Sigmoid colon (tissue), 7 donors: ENCODE data around the gene PLTP. TPM values are rescaled to one million over a fixed set of nuclear protein-coding genes. Genes with fewer than 3 reads are reported as not detected.

Source experiments
- DNase-seq: peaks from one replicate; pipeline ENCODE4 v3.0.0-alpha.2; 2019
- H3K27ac ChIP-seq, 4 donors: fragments of 200-600 bp; sonication (generic); one replicate each; pipeline ENCODE4 v1.5.1; 2016 to 2019; ENCODE audit warnings: mild to moderate bottlenecking in 1 of 4
- H3K27me3 ChIP-seq, 3 donors: fragments of 200-600 bp; sonication (generic); one replicate each; pipeline ENCODE4 v1.5.1; 2019; ENCODE audit warnings: mild to moderate bottlenecking in 1 of 3
- H3K36me3 ChIP-seq, 4 donors: fragments of 200-600 bp; sonication (generic); one replicate each; pipeline ENCODE4 v1.5.1; 2016 to 2019
- H3K4me1 ChIP-seq, 4 donors: fragments of 200-600 bp; sonication (generic); one replicate each; pipeline ENCODE4 v1.5.1; 2017 to 2019
- H3K4me3 ChIP-seq, 4 donors: fragments of 200-600 bp; sonication (generic); one replicate each; pipeline ENCODE4 v1.5.1; 2017 to 2019; ENCODE audit warnings: mild to moderate bottlenecking in 2 of 4, moderate library complexity in 1 of 4
- H3K9me3 ChIP-seq, 4 donors: fragments of 200-600 bp in 3 of 4; sonication (generic) in 3 of 4; one replicate each; pipeline versions ENCODE4 v1.5.1 to v1.6.1; 2013 to 2019
- CTCF ChIP-seq, 4 experiments: fragments of 450-650 bp in 3 of 4; fragments of 200-600 bp in 1 of 4; IDR thresholded peaks; one replicate each; pipeline ENCODE4 v1.5.1; 2016 to 2019; ENCODE audit warnings: antibody characterized with exemption in 4 of 4, mild to moderate bottlenecking in 3 of 4, moderate library complexity in 2 of 4
- EP300 ChIP-seq, 4 donors: sonication (generic); formaldehyde crosslinking; IDR thresholded peaks; one replicate each; pipeline ENCODE4 v1.6.1; 2017; ENCODE audit warnings: antibody characterized with exemption in 4 of 4
- POLR2A ChIP-seq, 2 donors: fragments of 450-650 bp; IDR thresholded peaks; one replicate each; pipeline ENCODE4 v1.6.1; 2016; ENCODE audit warnings: antibody characterized with exemption in 2 of 2, mild to moderate bottlenecking in 2 of 2, moderate library complexity in 2 of 2
- POLR2AphosphoS5 ChIP-seq, 4 donors: sonication (generic); formaldehyde crosslinking; IDR thresholded peaks; one replicate each; pipeline ENCODE4 v1.6.1; 2017; ENCODE audit warnings: antibody characterized with exemption in 4 of 4
- WGBS, 2 donors: extraction: QIAGEN DNeasy Blood & Tissue Kit; methylation state at CpG; one replicate each; pipeline ENCODE4 v1.1.7; 2013; 5-methylcytosine and 5-hydroxymethylcytosine counted together
- intact Hi-C: fragments of 100-400 bp; cut with DNase I; formaldehyde crosslinking; loops from one replicate; pipeline ENCODE4 v1.15.1; 2023
- polyA plus RNA-seq, 3 donors: library from polyadenylated mRNA; stranded (reverse); fragments of 200-250 nt; gene quantifications; one replicate each; pipeline ENCODE4 v1.2.3, GENCODE V29; 2013
- total RNA-seq, 4 donors: library from RNA; depleted of rRNA; stranded (reverse); fragments of >200 nt; gene quantifications; one replicate each; pipeline ENCODE4 v1.1.0, GENCODE V29; 2016
- donor health status: healthy with polysubstance abuse.
- donor health status: Bipolar disorder and iron deficiency.
- donor health status: healthy.

The PLTP gene
- total and polyA plus RNA-seq, 7 donors: 36.6 to 296 (median 68.7) TPM

DNA sequence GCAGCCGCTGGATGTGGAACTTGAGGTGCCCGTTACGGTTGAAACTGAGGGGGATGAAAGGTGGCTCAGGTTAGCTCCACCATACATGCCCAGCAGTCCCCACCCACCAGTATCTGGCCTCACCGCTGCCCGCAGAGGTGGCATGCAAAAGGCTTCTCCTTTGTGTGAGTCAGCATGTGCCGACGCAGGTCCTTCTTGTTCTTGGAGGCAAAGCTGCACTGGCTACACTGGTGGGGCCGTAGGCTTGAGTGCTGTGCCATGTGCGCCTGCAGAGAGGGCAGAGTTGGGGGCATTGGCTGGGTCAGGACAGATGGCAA lies 38.3 kb upstream of the PLTP start:
- Histone ChIP-seq H3K27me3 (no peaks in the 10 kb centered on the region), H3K4me1 (no peaks in the 10 kb centered on the region), H3K36me3 (peaks cover 70 to 92% (median 72%) of the 10 kb centered on the region in 4 donors), H3K9me3 (no peaks in the 10 kb centered on the region), H3K4me3 (no peak overlapping the region), H3K27ac (no peak overlapping the region)
- DNase-seq: no peak
- intact Hi-C loops: no loop called here
- WGBS, 2 donors: 92 to 94% methylated on average over 9 of the region's 9 CpGs
- TF ChIP-seq EP300 (IDR thresholded peaks at IDR 0.05): no peak
- TF ChIP-seq POLR2AphosphoS5 (IDR thresholded peaks at IDR 0.05): peak in 1 of 4 donors; percentile 27

- DNase-seq: no peak
- Histone ChIP-seq H3K27ac (no peak overlapping the region), H3K9me3 (no peaks in the 10 kb centered on the region), H3K4me3 (no peak overlapping the region), H3K27me3 (no peaks in the 10 kb centered on the region), H3K36me3 (peaks cover 75 to 94% (median 76%) of the 10 kb centered on the region in 4 donors), H3K4me1 (no peaks in the 10 kb centered on the region)
- intact Hi-C loops: no loop called here
- WGBS, 2 donors: 85 to 90% methylated on average over 13 of the region's 13 CpGs
- TF ChIP-seq CTCF (IDR thresholded peaks at IDR 0.05): no peak
- no peak for TF ChIP-seq EP300 (IDR thresholded peaks at IDR 0.05)
- TF ChIP-seq POLR2AphosphoS5 (IDR thresholded peaks at IDR 0.05): peak in 3 of 4 donors; percentile 15 to 35 (median 17)
Measured at GRCh38 chr20:45949542-45950329, 37.8 kb upstream of the PLTP start.

- Histone ChIP-seq H3K4me3 (no peak overlapping the region), H3K4me1 (peaks cover 0 to 4% (median 0%) of the 10 kb centered on the region in 4 donors), H3K36me3 (peaks cover 76 to 100% (median 83%) of the 10 kb centered on the region in 4 donors), H3K9me3 (no peaks in the 10 kb centered on the region), H3K27ac (no peak overlapping the region), H3K27me3 (no peaks in the 10 kb centered on the region)
- no peak for DNase-seq
- intact Hi-C loops: no loop called here
- WGBS, 2 donors: 78 to 82% methylated on average over 10 of the region's 10 CpGs
- TF ChIP-seq POLR2AphosphoS5 (IDR thresholded peaks at IDR 0.05) (peak in 2 of 4 donors; percentile 2 to 26), POLR2A (IDR thresholded peaks at IDR 0.05) (no peak)
Measured at GRCh38 chr20:45948742-45949541, 37.0 kb upstream of the PLTP start.

DNA sequence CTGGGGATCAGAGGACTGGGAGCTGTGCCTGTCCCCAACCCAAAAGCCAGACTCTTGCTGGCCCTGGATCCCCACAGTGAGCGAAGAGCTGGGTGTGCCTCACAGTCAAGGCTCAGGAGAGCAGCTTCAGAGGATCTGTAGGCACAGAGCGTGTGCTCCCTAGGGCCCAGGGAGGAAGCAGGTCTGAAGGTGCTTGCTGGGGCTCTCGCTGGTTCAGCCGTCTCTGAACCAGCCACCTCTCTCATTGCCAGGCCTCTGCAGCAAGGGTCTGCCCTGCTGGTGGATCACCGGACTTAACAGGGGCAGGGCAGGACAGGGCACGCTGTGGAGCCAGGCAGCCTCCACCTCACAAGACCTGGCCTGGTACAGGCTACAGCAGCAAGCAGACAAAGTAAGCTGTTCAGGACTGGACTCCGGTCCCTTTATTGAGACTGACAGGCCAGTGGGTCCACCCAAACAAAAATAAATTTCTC lies 36.3 kb upstream of the PLTP start:
- Histone ChIP-seq H3K4me3 (no peak overlapping the region), H3K9me3 (no peaks in the 10 kb centered on the region), H3K4me1 (peaks cover 0 to 4% (median 0%) of the 10 kb centered on the region in 4 donors), H3K27me3 (no peaks in the 10 kb centered on the region), H3K36me3 (peaks cover 78 to 100% (median 86%) of the 10 kb centered on the region in 4 donors), H3K27ac (no peak overlapping the region)
- no peak for TF ChIP-seq EP300 (IDR thresholded peaks at IDR 0.05)
- peak in 1 of 4 donors; percentile 3 for TF ChIP-seq POLR2AphosphoS5 (IDR thresholded peaks at IDR 0.05)
- 75 to 87% methylated on average over 7 of the region's 7 CpGs for WGBS, 2 donors
- intact Hi-C loops: no loop called here
- no peak for DNase-seq

DNA sequence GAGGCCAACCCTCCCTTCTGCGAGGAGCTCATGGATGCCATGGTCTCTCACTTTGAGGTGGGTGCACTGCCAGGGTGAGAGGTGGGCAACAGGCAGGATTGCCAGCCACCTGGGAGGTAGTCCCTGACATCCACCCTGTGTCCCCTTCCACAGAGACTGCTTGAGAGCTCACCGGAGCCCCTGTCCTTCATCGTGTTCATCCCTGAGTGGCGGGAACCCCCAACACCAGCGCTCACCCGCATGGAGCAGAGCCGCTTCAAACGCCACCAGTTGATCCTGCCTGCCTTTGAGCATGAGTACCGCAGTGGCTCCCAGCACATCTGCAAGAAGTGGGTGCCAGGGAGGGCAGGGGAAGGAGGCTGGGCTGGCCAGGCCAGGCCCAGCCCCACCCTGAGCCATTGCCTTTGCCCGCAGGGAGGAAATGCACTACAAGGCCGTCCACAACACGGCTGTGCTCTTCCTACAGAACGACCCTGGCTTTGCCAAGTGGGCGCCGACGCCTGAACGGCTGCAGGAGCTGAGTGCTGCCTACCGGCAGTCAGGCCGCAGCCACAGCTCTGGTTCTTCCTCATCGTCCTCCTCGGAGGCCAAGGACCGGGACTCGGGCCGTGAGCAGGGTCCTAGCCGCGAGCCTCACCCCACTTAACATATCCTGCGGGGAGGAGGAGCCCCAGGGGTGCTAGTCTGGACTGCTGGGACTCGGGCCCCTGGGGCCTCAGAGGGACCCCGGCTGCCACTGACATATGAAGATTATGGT lies 35.3 kb upstream of the PLTP start:
- H3K9me3 ChIP-seq: no peaks in the 10 kb centered on the region
- peaks cover 73 to 100% (median 88%) of the 10 kb centered on the region in 4 donors for H3K36me3 ChIP-seq
- H3K27ac ChIP-seq: peak overlapping the region in 1 of 4 donors; percentile 27
- H3K27me3 ChIP-seq: no peaks in the 10 kb centered on the region
- 81 to 87% methylated on average over 29 of the region's 29 CpGs for WGBS, 2 donors
- no peak for DNase-seq
- peaks cover 0 to 4% (median 0%) of the 10 kb centered on the region in 4 donors for H3K4me1 ChIP-seq
- intact Hi-C loops: no loop called here
- no peak overlapping the region for H3K4me3 ChIP-seq
- TF ChIP-seq CTCF (IDR thresholded peaks at IDR 0.05): no peak
- TF ChIP-seq POLR2A (IDR thresholded peaks at IDR 0.05): no peak
- TF ChIP-seq POLR2AphosphoS5 (IDR thresholded peaks at IDR 0.05): no peak
- no peak for TF ChIP-seq EP300 (IDR thresholded peaks at IDR 0.05)
